GM21529 (cell line): ENCODE results near the gene MTMR6.
"Not testable (repeated sequence)": the region's sequence is repeated elsewhere in the genome, so short reads cannot be mapped to it uniquely, and the experiment has no call there.

ENCODE experiments used
- ATAC-seq: cut with Tn5 transposase; IDR thresholded peaks from one replicate; pipeline ENCODE4 v1.9.1; 2021; ENCODE audit not compliant: unreplicated experiment

Gene MTMR6

DNA sequence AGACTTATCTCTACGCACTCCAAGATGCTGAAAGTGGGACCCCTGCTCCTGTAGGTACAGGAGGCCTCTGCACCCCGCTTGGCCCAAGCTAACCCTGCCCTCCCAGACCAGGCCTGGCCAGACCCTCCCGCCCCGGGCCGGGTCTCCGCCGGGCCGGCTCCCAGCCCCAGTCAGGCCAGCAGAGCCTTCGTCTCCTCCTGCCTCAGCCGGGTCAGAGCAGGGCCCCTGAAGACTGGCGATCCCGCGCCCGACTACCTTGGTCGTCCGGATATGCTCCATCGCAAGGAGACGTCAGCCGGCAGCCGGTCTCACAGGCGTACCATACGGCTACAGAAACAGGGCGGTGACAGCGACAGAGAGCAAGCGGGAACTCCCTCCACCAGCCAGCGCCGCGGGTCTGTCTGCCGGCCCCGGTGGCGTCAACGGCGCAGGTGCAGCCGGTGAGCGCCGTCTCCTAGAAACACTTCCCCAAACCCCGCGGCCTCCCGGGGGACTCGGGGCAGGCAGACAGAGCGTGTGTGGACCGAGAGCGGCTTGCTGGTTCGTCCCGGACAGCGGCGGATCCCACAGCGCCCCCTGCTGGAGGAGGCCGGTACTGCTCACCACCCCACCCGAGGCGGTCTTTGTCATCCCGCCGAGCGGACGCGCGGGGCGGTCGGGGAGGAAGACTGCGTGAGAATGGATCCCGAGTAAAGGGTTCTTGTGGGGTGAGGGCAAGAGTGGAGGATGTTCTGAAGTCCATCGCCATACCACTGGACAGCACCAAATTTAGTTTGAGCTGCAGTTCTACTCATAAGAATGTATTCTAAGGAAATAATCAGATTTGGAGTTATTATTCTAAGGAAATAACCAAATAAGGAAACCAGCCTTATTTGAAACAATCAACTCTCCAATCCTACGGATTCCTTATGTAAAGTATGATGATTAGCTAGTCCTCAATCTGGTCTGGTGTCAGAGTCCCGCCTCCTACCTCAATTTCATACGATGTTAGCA lies at the start of gene MTMR6:
TSS of gene MTMR6 (minus strand) at position 520 of the 993 bp plus-strand sequence. CDS start at position 279, 241 bp downstream.
- ATAC-seq: peak; percentile 93

GRCh38 chr13:25335856-25336255 lies 48.6 kb upstream of the MTMR6 start:
- no peak for ATAC-seq

DNA sequence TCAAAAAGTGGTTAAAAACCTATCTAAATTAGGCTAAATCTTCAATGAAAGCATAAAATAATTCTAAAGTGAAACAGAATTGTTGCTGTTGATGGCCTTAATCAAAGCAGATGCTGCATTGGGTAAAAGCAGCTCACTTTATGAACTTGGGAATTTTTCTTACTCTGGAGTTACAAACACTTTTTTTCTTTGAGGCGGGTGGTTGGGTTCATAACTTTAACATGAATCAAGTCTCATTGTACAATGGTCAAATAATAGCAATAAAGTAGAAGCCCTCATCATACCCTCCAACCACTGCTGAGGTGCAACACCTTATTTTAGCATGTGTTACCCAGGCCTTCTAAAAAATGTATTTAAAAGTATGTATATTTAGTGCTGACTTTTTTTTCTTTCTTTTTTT lies 43.3 kb upstream of the MTMR6 start:
- no peak for ATAC-seq

GRCh38 chr13:25329706-25330105 lies 42.4 kb upstream of the MTMR6 start:
- no peak for ATAC-seq

- ATAC-seq: no peak
Observed at GRCh38 chr13:25324100-25324499, 36.8 kb upstream of the MTMR6 start.

DNA sequence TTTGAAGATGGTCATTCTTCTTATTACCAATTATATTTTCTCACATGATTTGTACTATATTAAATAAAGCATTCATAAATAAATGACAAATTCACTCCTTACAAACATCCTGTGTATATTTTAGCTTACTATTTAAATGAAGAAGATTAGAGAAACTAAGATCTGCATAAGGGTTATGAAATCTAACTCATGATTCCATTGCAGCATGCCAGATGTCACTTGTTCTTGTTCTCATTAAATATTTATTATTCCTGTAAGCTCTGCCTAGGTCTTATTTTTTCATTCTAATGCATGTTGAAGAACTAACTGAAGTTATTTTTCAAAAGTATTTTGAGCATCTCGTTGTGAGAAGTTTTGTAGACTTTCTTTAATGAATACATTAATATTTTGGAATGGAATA lies 32.5 kb upstream of the MTMR6 start:
- ATAC-seq: no peak

DNA sequence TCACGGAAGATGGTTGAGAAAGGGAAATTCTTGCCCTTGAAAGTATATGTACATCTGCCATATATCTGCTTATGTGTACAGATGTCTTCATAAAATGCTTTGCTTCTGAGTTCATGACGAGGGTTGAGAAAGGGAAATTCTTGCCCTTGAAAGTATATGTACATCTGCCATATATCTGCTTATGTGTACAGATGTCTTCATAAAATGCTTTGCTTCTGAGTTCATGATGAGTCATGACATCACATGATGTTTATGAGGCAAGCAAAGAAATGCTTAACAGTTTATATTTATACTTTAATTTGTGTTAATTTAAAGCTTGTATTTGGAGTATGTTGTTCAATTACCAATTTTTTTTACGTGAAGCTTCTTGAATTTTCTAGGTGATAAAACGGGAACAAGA lies 31.7 kb upstream of the MTMR6 start:
- not testable (repeated sequence) for ATAC-seq

GRCh38 chr13:25310891-25311290 lies 23.6 kb upstream of the MTMR6 start:
- ATAC-seq: no peak

DNA sequence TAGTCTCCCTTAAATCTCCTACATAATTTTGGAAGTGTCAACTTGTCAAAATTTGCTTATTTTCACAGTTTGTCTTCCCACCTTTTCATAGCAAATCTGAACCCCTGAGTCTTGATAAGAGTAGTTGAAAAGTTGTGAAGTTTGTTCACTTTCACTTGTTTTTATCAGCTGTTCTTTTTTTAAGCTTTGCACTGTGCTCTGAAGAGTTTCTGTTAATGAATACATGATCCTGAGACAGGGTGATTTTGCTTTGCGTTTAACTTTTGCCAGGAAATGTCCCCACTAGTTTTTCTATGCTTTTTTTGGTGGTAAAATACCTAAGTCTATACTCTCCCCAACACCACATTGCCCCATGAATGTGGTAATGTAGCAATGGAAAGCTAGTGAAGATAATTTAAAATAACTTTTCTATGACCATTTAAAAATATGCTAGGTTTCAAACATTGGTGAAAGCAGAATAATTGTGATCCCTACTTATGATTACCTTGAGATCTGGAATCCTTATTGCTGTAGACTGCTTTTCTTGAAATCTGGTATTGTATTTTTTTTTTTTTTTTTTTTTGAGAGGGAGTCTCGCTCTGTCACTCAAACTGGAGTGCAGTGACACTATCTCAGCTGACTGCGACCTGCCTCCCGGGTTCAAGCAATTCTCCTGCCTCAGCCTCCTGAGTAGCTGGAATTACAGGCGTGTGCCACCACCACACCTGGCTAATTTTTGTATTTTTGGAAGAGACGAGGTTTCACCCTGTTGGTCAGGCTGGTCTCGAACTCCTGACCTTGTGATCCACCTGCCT lies 19.6 kb upstream of the MTMR6 start:
- ATAC-seq: no peak

GRCh38 chr13:25302121-25302520 lies 14.8 kb upstream of the MTMR6 start:
- no peak for ATAC-seq

DNA sequence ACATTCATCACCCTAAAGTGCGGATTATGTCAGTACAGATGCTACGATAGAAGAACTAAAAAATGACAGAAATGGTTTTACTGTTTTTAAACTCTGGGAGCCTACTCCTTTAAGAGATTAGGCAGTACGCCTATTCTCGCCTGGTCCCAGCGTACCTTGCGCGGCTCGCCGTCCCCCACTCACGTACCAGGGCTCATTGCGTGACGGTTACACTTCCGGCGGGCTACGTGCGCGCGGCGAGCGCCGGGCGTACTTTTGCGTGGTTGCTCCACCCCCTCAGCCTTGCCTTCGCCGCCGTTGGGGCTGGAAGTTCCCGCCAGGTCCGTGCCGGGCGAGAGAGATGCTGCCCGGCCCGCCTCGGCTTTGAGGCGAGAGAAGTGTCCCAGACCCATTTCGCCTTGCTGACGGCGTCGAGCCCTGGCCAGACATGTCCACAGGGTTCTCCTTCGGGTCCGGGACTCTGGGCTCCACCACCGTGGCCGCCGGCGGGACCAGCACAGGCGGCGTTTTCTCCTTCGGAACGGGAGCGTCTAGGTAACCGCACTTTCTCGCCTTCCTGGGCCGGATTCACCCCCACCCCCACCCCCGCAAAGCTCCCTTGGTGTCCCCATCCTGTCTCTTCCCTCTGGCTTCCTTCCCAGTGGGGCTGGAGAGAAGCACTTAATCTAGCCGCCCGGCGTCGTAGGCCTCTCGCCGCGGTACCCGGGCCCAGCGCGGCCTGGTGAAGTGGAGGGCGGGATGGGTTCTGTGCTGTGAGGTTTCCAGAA lies 14.2 kb upstream of the MTMR6 start, which contains the start of gene NUP58:
TSS of gene NUP58 (plus strand) at position 279 of the 767 bp plus-strand sequence. CDS start at position 428, 149 bp downstream.
- peak; percentile 99 for ATAC-seq

DNA sequence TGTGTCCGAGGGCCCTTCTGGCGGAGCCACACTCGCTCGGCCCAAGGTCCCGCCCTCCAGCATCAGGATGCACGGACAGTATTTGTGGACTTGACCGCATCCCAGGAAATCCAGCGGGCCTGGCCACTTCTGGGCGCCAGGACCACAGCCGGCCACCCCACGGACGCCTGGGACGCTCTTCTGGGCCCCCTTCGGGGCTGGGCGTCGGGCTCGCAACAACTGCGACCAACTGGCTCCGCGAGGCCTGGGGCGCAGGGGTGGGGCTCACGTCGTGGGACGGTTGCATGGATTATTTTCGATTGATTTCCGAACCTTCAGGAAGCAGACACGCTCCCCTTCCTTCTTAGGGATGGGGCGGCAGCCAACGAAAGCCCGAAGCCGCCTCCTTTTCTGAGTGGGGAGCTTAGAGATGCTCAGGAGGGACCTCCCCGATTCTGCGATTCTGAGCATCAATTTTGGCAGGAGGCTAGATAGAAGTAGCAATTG lies 13.6 kb upstream of the MTMR6 start:
- no peak for ATAC-seq

DNA sequence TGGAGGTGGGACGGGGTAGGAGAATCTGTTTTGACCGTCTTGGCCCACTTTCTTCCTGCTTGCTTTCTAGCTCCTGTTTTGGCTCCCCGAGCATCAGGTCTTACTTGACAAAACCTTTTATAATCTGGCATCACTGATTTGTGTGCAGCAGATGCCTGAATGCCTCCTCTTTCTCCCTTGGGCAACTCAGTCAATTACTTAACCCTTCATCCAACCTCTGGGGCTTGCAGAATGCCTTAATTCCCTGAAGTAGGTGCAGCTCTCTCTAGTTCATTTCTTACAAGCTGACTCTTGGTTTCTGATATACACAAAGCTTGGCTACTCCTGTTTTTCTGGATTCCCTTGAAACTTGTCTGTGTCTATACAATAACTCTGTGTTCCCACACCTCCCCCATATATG lies 8.4 kb upstream of the MTMR6 start:
- no peak for ATAC-seq

GRCh38 chr13:25295228-25295627 lies 7.9 kb upstream of the MTMR6 start:
- no peak for ATAC-seq

DNA sequence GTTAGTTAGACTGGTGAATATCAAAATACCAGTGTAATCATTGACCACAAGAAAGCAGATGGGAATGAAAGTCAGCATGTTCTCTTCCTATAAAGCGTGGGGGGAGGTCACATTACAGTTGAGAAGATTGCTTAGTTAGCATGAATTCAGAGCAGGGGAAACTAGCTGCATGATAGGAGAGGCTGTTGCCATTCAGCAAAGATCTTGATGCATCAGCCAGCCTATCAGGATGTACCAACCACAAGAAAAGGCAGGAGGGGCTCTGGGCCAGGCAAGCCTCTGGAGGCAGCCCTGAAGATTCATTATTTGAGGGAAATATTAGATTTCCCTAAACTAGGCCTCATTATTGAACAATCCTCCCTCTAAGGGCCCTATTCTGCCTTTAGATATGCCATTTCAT lies 5.0 kb upstream of the MTMR6 start:
- no peak for ATAC-seq

DNA sequence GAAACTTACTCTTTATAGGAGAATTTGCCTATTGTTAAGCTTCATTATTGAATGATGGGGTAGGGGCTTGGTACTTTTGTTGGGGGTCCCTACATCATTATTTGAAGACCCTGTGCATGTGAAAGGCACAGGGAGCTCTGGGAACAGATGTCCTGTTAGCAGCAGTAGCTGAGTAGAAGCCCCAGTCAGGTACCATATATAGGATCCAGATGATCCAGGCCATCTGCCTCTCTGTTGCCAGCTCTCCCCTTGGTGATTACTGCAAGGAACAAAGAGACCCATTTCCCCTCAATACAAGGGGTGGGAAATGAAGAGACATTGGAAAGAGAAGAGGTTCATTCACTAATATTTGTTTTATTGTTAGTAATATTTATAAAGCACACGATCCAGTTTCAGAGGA lies 4.4 kb upstream of the MTMR6 start:
- no peak for ATAC-seq

- no peak for ATAC-seq
Observed at GRCh38 chr13:25288966-25289365, 1.7 kb upstream of the MTMR6 start.

GRCh38 chr13:25286308-25286968 lies 850 bp downstream of the MTMR6 start:
- ATAC-seq: peak; percentile 28

DNA sequence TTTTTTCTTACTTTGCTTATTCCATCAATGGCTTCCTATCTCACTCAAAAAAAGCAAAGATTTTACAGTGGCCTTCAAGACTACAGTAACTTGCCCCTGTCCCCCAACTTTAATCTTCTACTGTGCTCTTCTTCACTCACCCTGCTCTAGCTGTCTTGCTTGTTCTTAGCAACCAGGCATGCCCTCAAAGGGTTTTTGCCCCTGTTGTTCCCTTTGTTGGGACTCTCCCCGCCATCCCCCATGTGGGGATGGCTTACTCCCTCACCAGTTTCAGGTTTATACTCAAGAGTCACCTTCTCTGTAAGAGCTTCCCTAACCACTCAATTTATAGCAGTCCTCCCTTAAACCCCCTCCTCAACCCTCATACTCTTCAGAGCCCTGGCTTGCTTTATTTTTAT lies 5.4 kb downstream of the MTMR6 start:
- peak; percentile 19 for ATAC-seq

GRCh38 chr13:25281193-25281934 lies 5.9 kb downstream of the MTMR6 start:
- peak; percentile 79 for ATAC-seq
